Activated CD4-positive, alpha-beta T cell treated with anti-CD3 and anti-CD28 coated beads for 24 hours (primary cell): ENCODE results near the gene DENND1B.

Experiments used
- DNase-seq, 2 donors: peaks; one replicate each; pipeline ENCODE4 v3.0.0-alpha.2; 2020; ENCODE audit warnings: low read depth in 2 of 2

Gene DENND1B

GRCh38 chr1:197775282-197776262 lies at the start of gene DENND1B:
Gene DENND1B, minus strand, starts transcription at chr1:197775480. Its CDS starts 325 bp downstream, at chr1:197775155.
- DNase-seq = peak; percentile 56 to 64

GRCh38 chr1:197814306-197814705 lies 39.0 kb upstream of the DENND1B start:
- DNase-seq = no peak

GRCh38 chr1:197813741-197814140 lies 38.5 kb upstream of the DENND1B start:
- no peak for DNase-seq

GRCh38 chr1:197811769-197812168 lies 36.5 kb upstream of the DENND1B start:
- no peak for DNase-seq

GRCh38 chr1:197810812-197811211 lies 35.5 kb upstream of the DENND1B start:
- DNase-seq = no peak

- DNase-seq = no peak
Observed at GRCh38 chr1:197808880-197809279, 33.6 kb upstream of the DENND1B start.

GRCh38 chr1:197807739-197808453 lies 32.6 kb upstream of the DENND1B start:
- DNase-seq = no peak

GRCh38 chr1:197807216-197807615 lies 31.9 kb upstream of the DENND1B start:
- DNase-seq = no peak

GRCh38 chr1:197806718-197807117 lies 31.4 kb upstream of the DENND1B start:
- DNase-seq = no peak

- DNase-seq = no peak
Observed at GRCh38 chr1:197801684-197802083, 26.4 kb upstream of the DENND1B start.

GRCh38 chr1:197801111-197801482 lies 25.8 kb upstream of the DENND1B start:
- no peak for DNase-seq

- no peak for DNase-seq
Observed at GRCh38 chr1:197800379-197801110, 25.3 kb upstream of the DENND1B start.

- DNase-seq = no peak
Observed at GRCh38 chr1:197799271-197799670, 24.0 kb upstream of the DENND1B start.

- DNase-seq = no peak
Observed at GRCh38 chr1:197798492-197798891, 23.2 kb upstream of the DENND1B start.

- no peak for DNase-seq
Observed at GRCh38 chr1:197797010-197797409, 21.7 kb upstream of the DENND1B start.

GRCh38 chr1:197788741-197789739 lies 13.8 kb upstream of the DENND1B start:
- DNase-seq = no peak

GRCh38 chr1:197787623-197788536 lies 12.6 kb upstream of the DENND1B start:
- DNase-seq = no peak

- no peak for DNase-seq
Observed at GRCh38 chr1:197787056-197787455, 11.8 kb upstream of the DENND1B start.

- no peak for DNase-seq
Observed at GRCh38 chr1:197786280-197786679, 11.0 kb upstream of the DENND1B start.

GRCh38 chr1:197783510-197783948 lies 8.2 kb upstream of the DENND1B start:
- DNase-seq = no peak
